Omental fat pad (tissue), 4 donors: ENCODE measurements around the gene RSKR. TPM values are rescaled to one million over a fixed set of nuclear protein-coding genes. Genes with fewer than 3 reads are reported as not detected.
A peak's percentile ranks its signal among the peaks of the same experiment; 100 is the strongest.
"Not testable (repeated sequence)": the region's sequence is repeated elsewhere in the genome, so short reads cannot be mapped to it uniquely, and the experiment has no call there.

ENCODE experiments used
- ATAC-seq: fragments of 150-250 bp; one replicate; pipeline ENCODE4 v1.9.1; 2016; ENCODE audit warnings: mild to moderate bottlenecking, moderate library complexity; ENCODE audit not compliant: low FRiP score
- DNase-seq: peaks from one replicate; pipeline ENCODE4 v3.0.0-alpha.2; 2019; ENCODE audit warnings: low spot score
- CTCF ChIP-seq, 3 donors: fragments of 450-650 bp; IDR thresholded peaks; one replicate each; pipeline ENCODE4 v1.5.1; 2016 to 2017; ENCODE audit warnings: antibody characterized with exemption in 3 of 3, mild to moderate bottlenecking in 3 of 3, moderate library complexity in 2 of 3
- total RNA-seq, 4 donors: library from RNA; depleted of rRNA; stranded (reverse); fragments of >200 nt; gene quantifications; one replicate each; pipeline ENCODE4 v1.1.0, GENCODE V29; 2016

RSKR gene
- total RNA-seq, 4 donors from 2014 or later = 3.6 to 10.6 (median 8.0) TPM

- no peak for TF ChIP-seq CTCF (IDR thresholded peaks at IDR 0.05)
- DNase-seq (peak; percentile 91), ATAC-seq (peak; percentile 83)
Measured at GRCh38 chr17:28576758-28577465, 37.1 kb downstream of the RSKR start, which contains the start of gene ALDOC. TSS of gene ALDOC (minus strand) at chr17:28576895. CDS start at chr17:28575532, 1,363 bp downstream.

- not testable (repeated sequence) for DNase-seq, ATAC-seq
Measured at GRCh38 chr17:28576016-28576415, 38.0 kb downstream of the RSKR start.

- no peak for DNase-seq
- ATAC-seq = no peak
- TF ChIP-seq CTCF (IDR thresholded peaks at IDR 0.05) = no peak
Measured at GRCh38 chr17:28575126-28575795, 38.7 kb downstream of the RSKR start.

GRCh38 chr17:28574526-28574925 is 39.5 kb downstream of the RSKR start:
- no peak for TF ChIP-seq CTCF (IDR thresholded peaks at IDR 0.05)
- DNase-seq (no peak), ATAC-seq (no peak)

- no peak for TF ChIP-seq CTCF (IDR thresholded peaks at IDR 0.05)
- DNase-seq = no peak
- ATAC-seq = no peak
Measured at GRCh38 chr17:28573966-28574480, 40.0 kb downstream of the RSKR start.

GRCh38 chr17:28573521-28573920 is 40.5 kb downstream of the RSKR start:
- no peak for TF ChIP-seq CTCF (IDR thresholded peaks at IDR 0.05)
- ATAC-seq = no peak
- DNase-seq = no peak

- ATAC-seq (no peak), DNase-seq (no peak)
- TF ChIP-seq CTCF (IDR thresholded peaks at IDR 0.05) = no peak
Measured at GRCh38 chr17:28573040-28573380, 41.0 kb downstream of the RSKR start.
